ENCODE measurements around the gene NAA25. TPM values are rescaled to one million over a fixed set of nuclear protein-coding genes. Genes with fewer than 3 reads are reported as not detected.
A peak's percentile ranks its signal among the peaks of the same experiment; 100 is the strongest.

The NAA25 gene
- total and polyA plus RNA-seq, 9 of the 15 experiments (the other 6 are each of a cell fraction or from before 2014, with no cell fraction given) = 26.6 to 59.6 (median 48.9) TPM

- 0 out of 2 replicates have a peak, but pooled peaks have one; percentile 21 for TF ChIP-seq CHAMP1 (IDR thresholded peaks at IDR 0.05)
- TF ChIP-seq CXXC5 (CRISPR knock-in tag; IDR thresholded peaks at IDR 0.05) = peak; percentile 45; the same call in 1 of the 2 replicates
- TF ChIP-seq RCOR1 (IDR thresholded peaks at IDR 0.05; ENCODE audit: borderline replicate concordance in 1 of 2, low read depth in 2 of 2, low read length in 2 of 2) = peak in 1 of 2 experiments; percentile 91; a peak in 2 of 4 replicates
- TF ChIP-seq ELF1 (tag; IDR thresholded peaks at IDR 0.05) = 0 out of 2 replicates have a peak, but pooled peaks have one; percentile 41
- no peak for TF ChIP-seq KLF10 (CRISPR knock-in tag; IDR thresholded peaks at IDR 0.05)
- TF ChIP-seq, protein P1, sequence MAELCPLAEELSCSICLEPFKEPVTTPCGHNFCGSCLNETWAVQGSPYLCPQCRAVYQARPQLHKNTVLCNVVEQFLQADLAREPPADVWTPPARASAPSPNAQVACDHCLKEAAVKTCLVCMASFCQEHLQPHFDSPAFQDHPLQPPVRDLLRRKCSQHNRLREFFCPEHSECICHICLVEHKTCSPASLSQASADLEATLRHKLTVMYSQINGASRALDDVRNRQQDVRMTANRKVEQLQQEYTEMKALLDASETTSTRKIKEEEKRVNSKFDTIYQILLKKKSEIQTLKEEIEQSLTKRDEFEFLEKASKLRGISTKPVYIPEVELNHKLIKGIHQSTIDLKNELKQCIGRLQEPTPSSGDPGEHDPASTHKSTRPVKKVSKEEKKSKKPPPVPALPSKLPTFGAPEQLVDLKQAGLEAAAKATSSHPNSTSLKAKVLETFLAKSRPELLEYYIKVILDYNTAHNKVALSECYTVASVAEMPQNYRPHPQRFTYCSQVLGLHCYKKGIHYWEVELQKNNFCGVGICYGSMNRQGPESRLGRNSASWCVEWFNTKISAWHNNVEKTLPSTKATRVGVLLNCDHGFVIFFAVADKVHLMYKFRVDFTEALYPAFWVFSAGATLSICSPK (IDR thresholded peaks at IDR 0.05; ENCODE audit: borderline replicate concordance) = no peak
- peak; percentile 24 for TF ChIP-seq PRDM10 (IDR thresholded peaks at IDR 0.05; ENCODE audit: partially characterized antibody)
- TF ChIP-seq RBBP5 (IDR thresholded peaks at IDR 0.05; ENCODE audit: borderline replicate concordance, insufficient read depth, low read length, poor library complexity, severe bottlenecking) = peak; percentile 58
- peak; percentile 12; the same call in 1 of the 2 replicates for TF ChIP-seq SOX6 (IDR thresholded peaks at IDR 0.05)
- TF ChIP-seq POLR2B (IDR thresholded peaks at IDR 0.05; ENCODE audit: low read depth, partially characterized antibody) = peak; percentile 67
- 0 out of 2 replicates have a peak, but pooled peaks have one; percentile 38 for TF ChIP-seq ZBTB9 (CRISPR knock-in tag; IDR thresholded peaks at IDR 0.05)
- TF ChIP-seq ZEB2 (IDR thresholded peaks at IDR 0.05) = 0 out of 2 replicates have a peak, but pooled peaks have one; percentile 64
- 0 out of 2 replicates have a peak, but pooled peaks have one; percentile 44 for TF ChIP-seq TCF7 (IDR thresholded peaks at IDR 0.05; ENCODE audit: borderline replicate concordance)
- no peak for TF ChIP-seq PYGO2 (tag; IDR thresholded peaks at IDR 0.05)
- TF ChIP-seq TEAD4 (IDR thresholded peaks at IDR 0.05; ENCODE audit: low read length) = no peak; the same call in 1 of the 2 replicates
- no peak for TF ChIP-seq TEAD4 (CRISPR knock-in tag; IDR thresholded peaks at IDR 0.05; ENCODE audit: borderline replicate concordance)
- peak; percentile 51; the same call in 1 of the 2 replicates for TF ChIP-seq DMBX1 (CRISPR knock-in tag; IDR thresholded peaks at IDR 0.05; ENCODE audit: borderline replicate concordance)
Observed at GRCh38 chr12:112116232-112117060, 7.9 kb upstream of the NAA25 start (continued).
